Liver (tissue), 9 donors: ENCODE measurements around the gene HRH3. TPM values are rescaled to one million over a fixed set of nuclear protein-coding genes. Genes with fewer than 3 reads are reported as not detected.

Source experiments
- DNase-seq: peaks from one replicate; pipeline ENCODE4 v3.0.0-alpha.2; 2017; ENCODE audit warnings: low spot score
- H3K27ac ChIP-seq, 2 donors: one replicate each; pipeline ENCODE4 v1.7.0; 2013; ENCODE audit warnings: inconsistent platforms in 2 of 2, low read length in 2 of 2, control low read depth in 1 of 2, low read depth in 1 of 2, mild to moderate bottlenecking in 1 of 2
- H3K27me3 ChIP-seq, 4 donors: one replicate each; pipeline versions ENCODE4 v1.6.1 to v1.7.0; 2013; ENCODE audit warnings: low read length in 3 of 4, inconsistent platforms in 1 of 4, mild to moderate bottlenecking in 1 of 4, moderate library complexity in 1 of 4; ENCODE audit not compliant: control insufficient read depth in 4 of 4, insufficient read depth in 4 of 4
- H3K36me3 ChIP-seq, 4 donors: one replicate each; pipeline versions ENCODE4 v1.6.1 to v1.7.0; 2013; ENCODE audit warnings: low read length in 3 of 4, mild to moderate bottlenecking in 3 of 4, low read depth in 1 of 4, moderate library complexity in 1 of 4; ENCODE audit not compliant: control insufficient read depth in 4 of 4, insufficient read depth in 3 of 4
- H3K4me1 ChIP-seq, 4 donors: one replicate each; pipeline versions ENCODE4 v1.6.1 to v1.7.0; 2013; ENCODE audit warnings: low read length in 3 of 4, mild to moderate bottlenecking in 3 of 4, moderate library complexity in 1 of 4; ENCODE audit not compliant: control insufficient read depth in 4 of 4, insufficient read depth in 4 of 4
- H3K4me3 ChIP-seq, 3 donors: one replicate each; pipeline versions ENCODE4 v1.6.1 to v1.7.0; 2013; ENCODE audit warnings: low read length in 3 of 3, control low read depth in 1 of 3, low read depth in 1 of 3, mild to moderate bottlenecking in 1 of 3
- H3K9ac ChIP-seq, 2 donors: one replicate each; pipeline ENCODE4 v1.7.0; 2013; ENCODE audit warnings: low read length in 2 of 2, mild to moderate bottlenecking in 2 of 2, moderate library complexity in 2 of 2, control low read depth in 1 of 2, low read depth in 1 of 2
- H3K9me3 ChIP-seq, 4 donors: one replicate each; pipeline versions ENCODE4 v1.6.1 to v1.7.0; 2013; ENCODE audit warnings: low read length in 3 of 4; ENCODE audit not compliant: control insufficient read depth in 4 of 4
- ATF3 ChIP-seq: IDR thresholded peaks from 2 replicates; pipeline ENCODE4 v1.6.1; 2016; ENCODE audit warnings: antibody characterized with exemption
- CTCF ChIP-seq: fragments of 150-350 bp; IDR thresholded peaks from 2 replicates; pipeline ENCODE4 v1.5.1; 2017; ENCODE audit warnings: improper control_type of control experiment, low read depth, low read length; ENCODE audit not compliant: missing input control
- EGR1 ChIP-seq, 2 donors: IDR thresholded peaks; 2 replicates each; pipeline ENCODE4 v1.6.1; 2016 to 2018; ENCODE audit warnings: antibody characterized with exemption in 2 of 2, low read depth in 2 of 2
- FOXA1 ChIP-seq: IDR thresholded peaks from 2 replicates; pipeline ENCODE4 v1.6.1; 2016; ENCODE audit warnings: antibody characterized with exemption
- FOXA2 ChIP-seq: IDR thresholded peaks from 2 replicates; pipeline ENCODE4 v1.6.1; 2016; ENCODE audit warnings: antibody characterized with exemption
- GABPA ChIP-seq, 2 donors: IDR thresholded peaks in 1 of 2; conservative IDR thresholded peaks in 1 of 2; 2 replicates each; pipeline ENCODE4 v1.6.1; 2016; ENCODE audit warnings: antibody characterized with exemption in 2 of 2, mild to moderate bottlenecking in 1 of 2, moderate library complexity in 1 of 2
- HNF4A ChIP-seq, 2 donors: conservative IDR thresholded peaks; 2 replicates each; pipeline ENCODE4 v1.6.1; 2016; ENCODE audit warnings: antibody characterized with exemption in 2 of 2, mild to moderate bottlenecking in 2 of 2
- HNF4G ChIP-seq: IDR thresholded peaks from 2 replicates; pipeline ENCODE4 v1.6.1; 2016; ENCODE audit warnings: antibody characterized with exemption
- JUND ChIP-seq, 2 donors: IDR thresholded peaks; 2 replicates each; pipeline ENCODE4 v1.6.1; 2016; ENCODE audit warnings: antibody characterized with exemption in 2 of 2
- NR2F2 ChIP-seq: IDR thresholded peaks from 2 replicates; pipeline ENCODE4 v1.6.1; 2016; ENCODE audit warnings: antibody characterized with exemption
- RAD21 ChIP-seq, 2 donors: IDR thresholded peaks; 2 replicates each; pipeline ENCODE4 v1.6.1; 2016; ENCODE audit warnings: antibody characterized with exemption in 2 of 2, mild to moderate bottlenecking in 2 of 2
- REST ChIP-seq: IDR thresholded peaks from 2 replicates; pipeline ENCODE4 v1.6.1; 2016; ENCODE audit warnings: antibody characterized with exemption, mild to moderate bottlenecking
- RXRA ChIP-seq, 2 donors: IDR thresholded peaks; 2 replicates each; pipeline ENCODE4 v1.6.1; 2017 to 2018; ENCODE audit warnings: antibody characterized with exemption in 2 of 2, mild to moderate bottlenecking in 1 of 2
- SP1 ChIP-seq: IDR thresholded peaks from 2 replicates; pipeline ENCODE4 v1.6.1; 2018; ENCODE audit warnings: antibody characterized with exemption, mild to moderate bottlenecking
- TAF1 ChIP-seq: conservative IDR thresholded peaks from 2 replicates; pipeline ENCODE4 v1.6.1; 2016; ENCODE audit warnings: antibody characterized with exemption, mild to moderate bottlenecking
- YY1 ChIP-seq: IDR thresholded peaks from 2 replicates; pipeline ENCODE4 v1.6.1; 2016; ENCODE audit warnings: antibody characterized with exemption, mild to moderate bottlenecking
- WGBS: extraction: QIAGEN DNeasy Blood & Tissue Kit; methylation state at CpG from one replicate; pipeline ENCODE4 v1.1.7; 2013; 5-methylcytosine and 5-hydroxymethylcytosine counted together
- polyA plus RNA-seq, 2 donors: library from polyadenylated mRNA; stranded (reverse) in 1 of 2; unstranded in 1 of 2; fragments of 200-250 nt in 1 of 2; fragments of >200 nt in 1 of 2; fragmentation: Nextera tagmentation in 1 of 2; extraction: Ambion mirVana in 1 of 2; gene quantifications; one replicate each; pipeline versions ENCODE4 v1.2.1 to v1.2.3, GENCODE V29; 2013 to 2015
- total RNA-seq, 2 donors: library from RNA; depleted of rRNA; stranded (reverse); fragments of >200 nt; gene quantifications; one replicate each; pipeline ENCODE4 v1.2.3, GENCODE V29; 2014
- TF ChIP-seq, protein P1 (sequence below): IDR thresholded peaks from 2 replicates; pipeline ENCODE4 v1.6.1; 2016; ENCODE audit warnings: antibody characterized with exemption
- TF ChIP-seq, protein P2 (sequence below): IDR thresholded peaks from 2 replicates; pipeline ENCODE4 v1.6.1; 2016; ENCODE audit warnings: antibody characterized with exemption
- donor health status: healthy.
- donor health status: healthy.
- donor health status: healthy.
- donor health status: healthy.
- donor health status: healthy.

HRH3 gene
- total and polyA plus RNA-seq, 4 donors = not detected

DNA sequence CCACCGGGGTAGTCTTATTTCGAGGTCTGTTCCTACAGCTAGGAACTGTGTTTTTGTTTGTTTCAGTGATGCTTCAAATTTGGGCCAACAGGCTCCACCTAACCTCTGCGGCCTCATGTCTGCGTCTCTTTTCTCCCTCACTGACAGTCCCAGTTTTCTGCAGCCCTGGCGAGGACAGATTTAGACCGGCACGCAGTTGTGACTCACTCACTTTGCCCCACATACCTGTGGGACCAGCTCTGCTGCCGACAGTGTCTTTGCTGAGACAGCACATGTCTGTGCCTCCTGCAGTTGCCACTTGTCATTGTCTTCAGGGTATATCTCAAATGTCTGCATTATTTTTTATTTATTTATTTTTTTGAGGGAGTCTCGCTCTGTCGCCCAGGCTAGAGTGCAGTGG, 47.5 kb upstream of the HRH3 start:
- no peak for DNase-seq
- WGBS = 94% methylated on average over 10 of the region's 10 CpGs
- Histone ChIP-seq H3K9ac (no peak overlapping the region), H3K4me3 (no peak overlapping the region), H3K9me3 (no peaks in the 10 kb centered on the region), H3K36me3 (peaks cover 6 to 38% (median 22%) of the 10 kb centered on the region in 4 donors), H3K4me1 (peaks cover 0 to 6% (median 0%) of the 10 kb centered on the region in 4 donors), H3K27ac (no peak overlapping the region), H3K27me3 (no peaks in the 10 kb centered on the region)
- TF ChIP-seq RXRA (IDR thresholded peaks at IDR 0.05) = no peak
- no peak for TF ChIP-seq FOXA2
- no peak for TF ChIP-seq ATF3
- TF ChIP-seq, protein P1, sequence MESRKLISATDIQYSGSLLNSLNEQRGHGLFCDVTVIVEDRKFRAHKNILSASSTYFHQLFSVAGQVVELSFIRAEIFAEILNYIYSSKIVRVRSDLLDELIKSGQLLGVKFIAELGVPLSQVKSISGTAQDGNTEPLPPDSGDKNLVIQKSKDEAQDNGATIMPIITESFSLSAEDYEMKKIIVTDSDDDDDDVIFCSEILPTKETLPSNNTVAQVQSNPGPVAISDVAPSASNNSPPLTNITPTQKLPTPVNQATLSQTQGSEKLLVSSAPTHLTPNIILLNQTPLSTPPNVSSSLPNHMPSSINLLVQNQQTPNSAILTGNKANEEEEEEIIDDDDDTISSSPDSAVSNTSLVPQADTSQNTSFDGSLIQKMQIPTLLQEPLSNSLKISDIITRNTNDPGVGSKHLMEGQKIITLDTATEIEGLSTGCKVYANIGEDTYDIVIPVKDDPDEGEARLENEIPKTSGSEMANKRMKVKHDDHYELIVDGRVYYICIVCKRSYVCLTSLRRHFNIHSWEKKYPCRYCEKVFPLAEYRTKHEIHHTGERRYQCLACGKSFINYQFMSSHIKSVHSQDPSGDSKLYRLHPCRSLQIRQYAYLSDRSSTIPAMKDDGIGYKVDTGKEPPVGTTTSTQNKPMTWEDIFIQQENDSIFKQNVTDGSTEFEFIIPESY = no peak
- no peak for TF ChIP-seq HNF4A (conservative IDR thresholded peaks at IDR 0.05)
- TF ChIP-seq FOXA1 = no peak
- no peak for TF ChIP-seq JUND (IDR thresholded peaks at IDR 0.05)
- no peak for TF ChIP-seq RAD21 (IDR thresholded peaks at IDR 0.05)
- TF ChIP-seq CTCF = no peak
- no peak for TF ChIP-seq SP1
- TF ChIP-seq REST = no peak
- TF ChIP-seq HNF4G = no peak
- no peak for TF ChIP-seq NR2F2
- TF ChIP-seq GABPA (IDR thresholded peaks at IDR 0.05 in 1 of 2, conservative IDR thresholded peaks at IDR 0.05 in 1 of 2) = no peak
- TF ChIP-seq TAF1 = no peak
- TF ChIP-seq YY1 = no peak
- no peak for TF ChIP-seq EGR1 (IDR thresholded peaks at IDR 0.05; ENCODE audit: low read depth in 2 of 2)
- TF ChIP-seq, protein P2, sequence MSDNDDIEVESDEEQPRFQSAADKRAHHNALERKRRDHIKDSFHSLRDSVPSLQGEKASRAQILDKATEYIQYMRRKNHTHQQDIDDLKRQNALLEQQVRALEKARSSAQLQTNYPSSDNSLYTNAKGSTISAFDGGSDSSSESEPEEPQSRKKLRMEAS = no peak
